KOPT-K1 (cell line): ENCODE data around the gene UGT3A1.

Experiments
- H3K27ac ChIP-seq: fragments of 200-600 bp; sonication (generic); 2 replicates; pipeline ENCODE4 v1.5.1; 2016; ENCODE audit warnings: antibody characterized with exemption, mild to moderate bottlenecking, low read depth, low read length; ENCODE audit not compliant: poor library complexity, severe bottlenecking
- H3K36me3 ChIP-seq: fragments of 200-600 bp; sonication (generic); 2 replicates; pipeline ENCODE4 v1.5.1; 2017; ENCODE audit warnings: antibody characterized with exemption, mild to moderate bottlenecking, low read length, moderate library complexity; ENCODE audit not compliant: insufficient read depth
- H3K9me3 ChIP-seq: fragments of 200-600 bp; sonication (generic); 2 replicates; pipeline ENCODE4 v1.5.1; 2017; ENCODE audit warnings: antibody characterized with exemption, low read length, mild to moderate bottlenecking; ENCODE audit not compliant: insufficient read depth, poor library complexity, severe bottlenecking

The UGT3A1 gene

DNA sequence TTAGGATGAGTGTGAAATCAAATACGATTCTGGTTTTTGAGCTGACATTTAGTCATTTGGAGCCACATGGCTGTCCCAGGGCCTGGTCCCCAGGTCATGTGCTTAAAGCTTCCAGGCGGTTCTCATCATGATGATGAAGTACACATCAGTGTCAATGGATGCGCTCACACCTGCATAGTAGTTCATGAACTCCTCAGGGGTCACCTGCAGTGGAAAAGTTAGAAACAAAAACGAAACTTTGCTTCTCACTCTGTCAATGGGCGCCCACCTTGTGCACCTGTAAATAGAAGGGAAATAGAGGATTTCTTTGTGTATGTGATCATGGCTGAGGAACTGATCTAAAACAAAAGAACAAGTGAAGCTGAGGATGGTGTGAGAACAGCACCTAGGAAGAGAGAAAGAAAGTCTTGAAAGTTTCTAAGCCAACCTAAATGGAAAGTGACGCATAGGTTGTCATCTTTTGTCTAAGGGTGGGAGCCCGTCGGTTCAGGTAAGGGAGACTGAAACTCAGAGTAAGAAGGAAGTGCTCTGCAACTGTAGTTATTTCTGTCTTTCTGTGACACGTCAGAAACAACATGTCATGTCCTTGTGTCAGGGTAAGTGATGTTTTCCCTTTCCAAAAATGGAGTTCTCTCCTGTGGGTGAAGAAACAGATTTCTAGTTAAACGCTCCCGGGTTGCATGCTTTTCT lies 86.6 kb downstream of the UGT3A1 start:
- H3K27ac ChIP-seq: no peak overlapping the region
- no peaks in the 10 kb centered on the region for H3K36me3 ChIP-seq
- H3K9me3 ChIP-seq: peaks cover 13% of the 10 kb centered on the region

DNA sequence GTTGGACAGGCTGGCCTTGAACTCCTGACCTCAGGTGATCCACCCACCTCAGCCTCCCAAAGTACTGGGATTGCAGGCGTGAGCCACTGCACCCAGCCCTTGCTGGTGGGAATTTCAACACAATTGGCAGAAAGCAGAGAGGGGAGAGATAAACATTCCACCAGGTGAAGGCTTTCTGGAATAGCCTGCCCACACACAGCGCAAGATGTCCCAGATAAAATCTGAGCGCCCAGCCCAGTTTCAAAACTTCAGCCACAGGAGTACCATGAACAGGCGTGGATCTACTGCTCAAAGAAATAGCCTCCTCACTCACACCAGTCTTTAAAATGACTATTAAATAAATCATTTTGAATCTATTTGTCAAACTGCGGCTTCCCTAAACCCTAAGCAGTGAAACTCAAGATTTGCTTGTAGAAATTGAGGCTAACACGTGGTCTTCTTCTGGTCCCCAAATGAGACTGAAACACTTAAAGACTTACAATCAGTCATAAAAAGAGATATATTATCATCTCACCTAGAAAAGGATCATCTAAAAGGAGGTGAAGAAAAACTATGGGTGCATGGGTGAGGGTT lies 87.5 kb downstream of the UGT3A1 start:
- Histone ChIP-seq H3K9me3 (peaks cover 13% of the 10 kb centered on the region), H3K36me3 (no peaks in the 10 kb centered on the region), H3K27ac (no peak overlapping the region)

- H3K36me3 ChIP-seq: no peaks in the 10 kb centered on the region
- H3K9me3 ChIP-seq: peaks cover 13% of the 10 kb centered on the region
- H3K27ac ChIP-seq: peak overlapping the region; percentile 80
Measured at GRCh38 chr5:35902046-35902672, 89.0 kb downstream of the UGT3A1 start.
